ENCODE results near the gene MTMR4. TPM values are rescaled to one million over a fixed set of nuclear protein-coding genes. Genes with fewer than 3 reads are reported as not detected.

The MTMR4 gene
- total and polyA plus RNA-seq, 3 donors from 2014 or later: 59.3 to 183 (median 146) TPM

DNA sequence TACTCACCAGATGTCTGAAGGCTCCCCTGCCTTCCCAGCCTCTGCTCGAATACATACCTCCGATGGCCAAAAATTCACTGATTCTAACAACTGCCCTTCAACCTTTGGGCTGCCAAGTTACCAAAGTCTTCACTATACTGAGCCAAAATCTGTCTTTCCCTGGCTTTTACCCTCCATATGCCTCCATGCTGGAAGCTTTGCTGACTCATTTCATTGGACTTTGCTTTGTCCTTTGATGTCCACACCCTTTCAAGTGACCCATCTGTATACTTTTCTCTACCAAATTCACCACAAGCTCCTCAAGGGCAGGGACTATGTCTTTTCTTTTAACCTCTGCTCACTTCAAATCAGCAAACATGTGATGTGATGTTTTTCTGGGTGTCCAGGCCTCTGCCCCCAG is 21.0 kb upstream of the MTMR4 start:
- no peak for DNase-seq
- TF ChIP-seq, protein P1, sequence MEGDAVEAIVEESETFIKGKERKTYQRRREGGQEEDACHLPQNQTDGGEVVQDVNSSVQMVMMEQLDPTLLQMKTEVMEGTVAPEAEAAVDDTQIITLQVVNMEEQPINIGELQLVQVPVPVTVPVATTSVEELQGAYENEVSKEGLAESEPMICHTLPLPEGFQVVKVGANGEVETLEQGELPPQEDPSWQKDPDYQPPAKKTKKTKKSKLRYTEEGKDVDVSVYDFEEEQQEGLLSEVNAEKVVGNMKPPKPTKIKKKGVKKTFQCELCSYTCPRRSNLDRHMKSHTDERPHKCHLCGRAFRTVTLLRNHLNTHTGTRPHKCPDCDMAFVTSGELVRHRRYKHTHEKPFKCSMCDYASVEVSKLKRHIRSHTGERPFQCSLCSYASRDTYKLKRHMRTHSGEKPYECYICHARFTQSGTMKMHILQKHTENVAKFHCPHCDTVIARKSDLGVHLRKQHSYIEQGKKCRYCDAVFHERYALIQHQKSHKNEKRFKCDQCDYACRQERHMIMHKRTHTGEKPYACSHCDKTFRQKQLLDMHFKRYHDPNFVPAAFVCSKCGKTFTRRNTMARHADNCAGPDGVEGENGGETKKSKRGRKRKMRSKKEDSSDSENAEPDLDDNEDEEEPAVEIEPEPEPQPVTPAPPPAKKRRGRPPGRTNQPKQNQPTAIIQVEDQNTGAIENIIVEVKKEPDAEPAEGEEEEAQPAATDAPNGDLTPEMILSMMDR (IDR thresholded peaks at IDR 0.05): no peak
- no peak for TF ChIP-seq POLR2A (IDR thresholded peaks at IDR 0.05)
- H3K27me3 ChIP-seq: no peaks in the 10 kb centered on the region
- H3K36me3 ChIP-seq (ENCODE audit: low read depth, missing control alignments): no peaks in the 10 kb centered on the region
- H3K9me3 ChIP-seq: no peaks in the 10 kb centered on the region
- intact Hi-C loops (cut with DNase I; ENCODE audit: low total_unique reads): no loop called here
- no peak overlapping the region for H3K27ac ChIP-seq
- H3K4me1 ChIP-seq: no peaks in the 10 kb centered on the region
- 74 to 87% methylated on average over 2 of the region's 2 CpGs for WGBS, 2 donors
- H3K4me3 ChIP-seq: no peak overlapping the region

DNA sequence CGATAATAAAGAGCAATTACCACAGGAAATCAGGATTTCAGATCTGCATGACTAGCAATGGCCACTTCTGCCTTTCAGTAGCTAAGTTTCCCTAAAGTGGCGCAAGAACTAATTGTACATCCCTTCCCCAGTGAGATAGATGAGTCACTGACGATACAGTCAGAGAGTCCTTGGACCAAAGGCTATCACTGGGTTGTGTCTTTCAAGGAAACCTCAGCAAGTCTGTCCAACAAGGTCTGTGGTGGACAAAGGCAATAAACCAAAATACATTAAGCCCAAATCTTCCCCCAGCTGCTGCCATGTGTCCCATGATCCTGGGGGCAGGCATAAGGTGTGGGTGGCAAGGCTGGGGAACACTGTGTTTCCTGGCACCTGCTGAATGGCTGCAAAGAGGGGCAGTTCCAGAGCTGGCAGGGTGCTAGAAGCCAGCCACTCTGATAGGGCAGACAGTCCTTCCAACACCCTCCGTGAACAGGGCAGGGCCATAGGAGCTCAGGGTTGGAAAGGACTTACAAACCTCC is 20.5 kb upstream of the MTMR4 start:
- TF ChIP-seq, protein P1 (IDR thresholded peaks at IDR 0.05): no peak
- no peak for TF ChIP-seq POLR2A (IDR thresholded peaks at IDR 0.05)
- Histone ChIP-seq H3K9me3 (no peaks in the 10 kb centered on the region), H3K4me3 (no peak overlapping the region), H3K27me3 (no peaks in the 10 kb centered on the region), H3K4me1 (no peaks in the 10 kb centered on the region), H3K27ac (no peak overlapping the region), H3K36me3 (ENCODE audit: low read depth, missing control alignments) (no peaks in the 10 kb centered on the region)
- intact Hi-C loops (cut with DNase I; ENCODE audit: low total_unique reads): no loop called here
- no peak for DNase-seq
- WGBS, 2 donors: 67 to 84% methylated on average over 4 of the region's 4 CpGs

DNA sequence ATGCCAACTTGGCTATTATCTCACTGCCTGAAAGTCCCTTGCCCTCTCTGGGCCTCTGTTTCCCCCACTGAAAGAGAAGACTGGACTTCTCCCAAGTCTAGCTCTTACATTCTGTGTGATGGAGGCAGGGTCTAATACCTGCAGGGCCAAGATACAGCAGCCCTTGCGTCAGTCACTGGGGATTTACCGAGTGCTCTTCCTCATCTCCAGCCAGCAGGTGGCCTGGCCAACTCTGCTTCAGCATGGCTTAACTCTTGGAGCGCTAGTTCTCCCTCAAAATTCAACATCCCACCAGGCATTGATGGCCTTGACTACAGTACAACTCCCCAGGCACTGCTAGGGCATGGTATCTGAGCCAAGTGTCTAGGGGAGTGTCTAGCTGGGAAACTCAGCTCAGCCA is 19.9 kb upstream of the MTMR4 start:
- DNase-seq: no peak
- 40 to 79% methylated on average over 1 to 3 of the region's 3 CpGs for WGBS, 2 donors
- Histone ChIP-seq H3K4me3 (no peak overlapping the region), H3K36me3 (ENCODE audit: low read depth, missing control alignments) (no peaks in the 10 kb centered on the region), H3K27ac (no peak overlapping the region), H3K4me1 (no peaks in the 10 kb centered on the region), H3K27me3 (no peaks in the 10 kb centered on the region), H3K9me3 (no peaks in the 10 kb centered on the region)
- intact Hi-C loops (cut with DNase I; ENCODE audit: low total_unique reads): no loop called here
- no peak for TF ChIP-seq POLR2A (IDR thresholded peaks at IDR 0.05)
- TF ChIP-seq, protein P1 (IDR thresholded peaks at IDR 0.05): no peak

DNA sequence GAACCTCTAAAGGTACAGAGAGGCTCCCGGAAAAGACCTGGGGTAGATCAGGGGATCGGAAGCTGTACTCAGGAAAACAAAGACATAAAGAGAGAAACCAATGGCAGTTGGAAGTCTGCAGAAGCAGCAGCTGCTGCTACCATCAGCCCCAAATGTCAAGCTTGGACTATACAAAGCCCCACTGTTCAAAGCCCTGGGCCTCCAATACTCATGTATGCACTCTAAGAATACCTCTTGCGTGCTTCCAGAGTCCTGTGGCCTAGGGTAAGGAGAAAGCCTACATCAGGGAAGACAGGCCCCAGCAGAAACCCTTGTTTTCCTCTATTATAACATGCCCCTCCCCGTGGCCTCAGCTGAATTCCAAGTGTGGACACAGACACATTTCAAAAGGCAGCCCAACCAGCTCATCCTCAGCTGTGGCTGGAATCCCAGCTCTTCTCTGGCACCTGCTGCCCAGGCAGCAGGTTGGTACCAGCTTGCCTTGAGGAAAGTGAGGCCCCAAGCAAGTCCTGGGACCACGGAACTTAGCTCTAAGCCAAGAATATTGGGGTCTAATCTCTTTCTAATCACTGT is 19.3 kb upstream of the MTMR4 start:
- intact Hi-C loops (cut with DNase I; ENCODE audit: low total_unique reads): no loop called here

More for the DNA sequence above, 19.3 kb upstream of the MTMR4 start:
- WGBS, 2 donors: 92 to 98% methylated on average over 4 to 5 of the region's 5 CpGs
- no peak overlapping the region for H3K4me3 ChIP-seq
- no peak for TF ChIP-seq POLR2A (IDR thresholded peaks at IDR 0.05)
- TF ChIP-seq, protein P1 (IDR thresholded peaks at IDR 0.05): no peak
- no peaks in the 10 kb centered on the region for H3K36me3 ChIP-seq (ENCODE audit: low read depth, missing control alignments)
- H3K27ac ChIP-seq: no peak overlapping the region
- H3K9me3 ChIP-seq: no peaks in the 10 kb centered on the region
- no peaks in the 10 kb centered on the region for H3K27me3 ChIP-seq
- H3K4me1 ChIP-seq: no peaks in the 10 kb centered on the region
- no peak for DNase-seq

Measured in testis (tissue), 3 donors.